Stimulated activated CD8-positive, alpha-beta memory T cell treated with anti-CD3 and anti-CD28 coated beads, Interleukin-15, amount 100 ng/mL, for 1 hour (primary cell): ENCODE results near the gene CCDC71.

Source experiments
- DNase-seq: peaks from one replicate; pipeline ENCODE4 v3.0.0-alpha.2; 2020; ENCODE audit warnings: low read depth

CCDC71 gene

DNA sequence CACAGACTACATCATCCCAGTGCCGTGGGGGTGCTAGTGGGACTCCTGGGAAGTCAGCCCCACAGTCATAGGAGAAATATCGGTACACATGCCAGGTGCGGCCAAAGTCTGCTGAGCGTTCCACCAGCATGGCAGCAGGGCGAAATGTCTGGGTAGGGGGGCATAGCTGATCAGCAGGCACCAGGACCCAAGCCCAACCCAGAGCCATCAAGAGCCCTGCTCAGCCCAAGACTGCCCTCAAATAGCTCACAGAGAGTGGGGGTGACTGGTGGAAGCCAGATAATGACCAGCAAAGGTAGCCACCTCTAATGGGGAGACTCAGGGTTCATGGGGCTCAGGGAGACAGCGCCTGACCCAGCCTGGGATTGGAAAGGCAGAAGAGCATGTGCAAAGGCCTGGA, 34.6 kb downstream of the CCDC71 start:
- no peak for DNase-seq

DNA sequence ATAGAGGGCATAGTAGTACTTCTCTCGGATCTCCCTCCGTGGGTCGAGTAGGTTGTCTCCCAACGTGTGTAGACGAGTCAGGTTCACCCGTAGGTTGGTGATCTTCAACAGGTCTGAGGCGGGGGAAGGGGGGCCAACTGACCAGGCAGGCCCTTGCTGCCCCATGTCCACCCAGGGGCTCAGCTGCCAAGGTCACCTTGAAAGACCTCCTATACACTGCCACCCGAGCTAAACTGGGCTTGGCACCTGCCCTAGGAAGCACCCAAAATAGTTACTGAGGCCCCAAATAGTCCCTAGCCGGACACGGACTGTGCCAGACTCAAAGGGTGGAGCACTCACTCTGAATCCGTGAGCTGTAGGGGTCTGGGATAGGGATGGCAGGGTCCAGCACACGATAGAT, 35.1 kb downstream of the CCDC71 start:
- no peak for DNase-seq

DNA sequence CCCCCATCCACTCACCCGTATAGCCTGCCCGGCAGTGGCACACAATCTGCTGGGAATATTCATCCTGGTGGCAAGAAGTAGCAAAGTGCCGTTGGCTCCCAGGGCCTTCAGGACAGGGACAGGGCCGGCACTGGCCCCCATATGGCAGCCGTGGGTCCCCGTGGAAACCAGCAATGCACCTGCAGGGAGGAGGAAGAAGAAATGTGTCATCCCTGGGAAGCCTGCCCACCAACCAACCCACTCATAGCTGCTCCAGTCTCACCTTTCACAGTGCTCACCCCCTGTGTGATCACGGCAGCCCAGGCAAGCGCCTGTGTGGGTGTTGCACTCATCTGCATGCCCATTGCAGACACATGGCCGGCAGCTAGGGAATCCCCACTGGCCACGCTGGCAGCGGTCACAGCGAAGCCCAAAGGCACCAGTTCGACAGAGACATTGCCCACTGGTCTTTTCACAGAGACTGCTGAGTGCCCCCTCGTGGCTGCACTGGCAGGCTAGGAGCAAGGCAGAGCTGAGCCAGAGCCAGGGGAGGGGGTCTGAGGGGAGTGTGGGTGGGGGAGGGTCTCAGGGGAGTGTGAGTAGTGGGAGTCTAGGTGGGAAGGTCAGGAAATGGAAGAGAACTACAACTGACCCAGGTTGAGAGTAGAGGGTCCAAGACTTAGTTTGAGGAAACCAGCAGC, 41.0 kb downstream of the CCDC71 start:
- DNase-seq, result no peak

DNA sequence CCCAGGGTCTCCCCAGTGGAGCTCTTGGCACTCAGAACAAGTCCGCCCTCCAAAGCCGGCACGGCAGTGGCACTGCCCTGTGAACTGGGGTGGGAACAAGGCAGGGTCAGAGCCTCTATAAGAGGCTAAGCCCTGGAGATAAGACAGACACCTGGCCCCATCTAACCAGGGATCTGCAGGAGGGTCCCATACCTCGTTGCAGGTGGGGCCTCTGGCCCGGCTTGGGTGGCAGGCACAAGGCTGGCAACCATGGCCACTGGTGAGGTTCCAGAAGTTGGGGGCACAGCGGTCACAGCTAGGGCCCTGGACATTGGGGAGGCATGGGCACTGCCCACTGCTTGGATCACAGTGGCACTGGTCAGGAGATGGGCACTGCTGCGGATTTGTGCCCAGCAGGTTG, 41.9 kb downstream of the CCDC71 start:
- DNase-seq, result no peak

DNA sequence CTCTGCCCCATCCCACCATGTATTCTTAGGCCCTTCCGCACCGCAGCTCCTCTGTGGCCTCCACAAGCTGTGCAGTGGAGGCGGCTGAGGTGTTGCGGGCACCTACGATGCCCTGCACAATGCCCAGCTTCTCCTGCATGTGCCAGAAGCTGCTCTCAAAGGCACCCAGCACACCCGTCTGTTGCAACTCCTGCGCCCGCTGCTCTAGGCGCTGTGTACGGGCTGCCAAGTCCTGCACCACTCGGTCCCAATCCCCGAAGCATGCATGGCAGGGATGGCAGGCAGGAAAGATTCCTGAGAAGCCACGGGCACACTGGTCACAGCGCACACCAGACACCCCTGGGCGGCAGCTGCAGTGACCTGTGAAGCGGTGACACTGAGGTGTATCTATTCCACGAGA, 42.4 kb downstream of the CCDC71 start:
- no peak for DNase-seq

DNA sequence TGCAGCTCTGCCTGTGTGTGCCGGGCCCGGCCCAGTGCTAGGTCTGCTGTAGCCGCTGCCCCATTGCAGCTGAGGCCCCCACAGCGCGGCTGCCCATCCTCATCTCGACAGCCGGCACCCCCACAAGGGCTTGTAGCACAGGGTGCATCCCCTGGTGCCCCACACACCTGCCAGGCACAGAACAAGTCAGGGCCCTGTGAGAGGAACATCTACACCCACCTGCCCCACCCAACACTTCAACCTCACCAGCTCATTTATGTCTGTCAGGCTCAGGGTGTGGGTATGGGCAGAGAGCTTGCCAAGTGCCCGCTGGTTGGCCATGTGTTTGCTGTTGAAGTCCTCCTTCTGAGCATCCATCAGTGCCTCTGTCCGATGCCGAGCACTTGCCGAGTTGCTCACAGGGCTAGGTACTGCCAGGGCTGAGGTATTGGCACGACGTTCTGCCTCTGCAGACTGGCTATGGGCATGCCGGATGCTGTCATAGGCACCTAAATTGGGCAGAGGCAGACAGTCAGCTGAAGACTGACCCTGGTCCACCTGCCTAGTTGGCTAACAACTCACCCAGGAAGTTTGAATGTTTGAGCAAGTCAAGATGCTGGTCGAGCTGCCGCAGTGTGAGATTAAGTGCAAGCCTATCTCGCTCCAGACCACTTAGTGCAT, 43.1 kb downstream of the CCDC71 start:
- DNase-seq, result no peak

DNA sequence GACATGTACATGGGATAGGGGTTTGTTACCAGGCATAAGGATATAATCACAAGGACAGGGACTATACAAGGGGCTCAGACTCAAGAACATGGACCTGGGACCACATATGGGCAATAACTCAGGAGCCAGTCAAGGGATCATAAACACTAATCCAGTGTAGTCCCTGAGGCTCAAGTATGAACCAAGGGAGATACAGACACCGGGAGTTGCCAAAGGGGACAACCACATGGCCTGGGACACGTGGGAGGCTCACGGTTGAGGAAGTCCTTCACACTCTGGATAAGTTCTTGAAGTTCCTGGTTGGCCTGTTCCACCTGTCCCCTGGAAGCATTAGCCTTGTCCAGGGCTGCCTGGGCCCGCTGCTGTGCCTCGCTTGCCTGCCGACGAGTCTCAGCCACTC, 43.7 kb downstream of the CCDC71 start:
- no peak for DNase-seq

DNA sequence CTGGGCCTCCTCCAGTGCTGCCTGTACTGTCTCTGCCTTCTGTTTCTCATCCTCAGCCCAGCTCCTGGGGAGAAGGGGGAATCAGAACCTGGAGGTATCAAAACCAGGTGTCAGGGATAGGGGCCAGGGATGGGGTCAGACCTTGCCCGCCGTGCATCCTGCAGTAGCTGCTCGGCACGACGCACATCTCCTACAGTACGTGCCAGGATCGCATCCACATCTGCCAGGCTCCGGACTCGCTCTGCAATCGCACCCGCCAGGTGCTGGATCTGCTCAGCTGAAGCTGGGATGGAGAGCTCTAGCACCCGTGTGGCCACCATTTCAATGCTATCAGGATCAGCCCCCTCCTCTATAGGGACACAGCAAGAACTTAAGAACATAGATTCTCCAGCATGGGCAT, 44.1 kb downstream of the CCDC71 start:
- no peak for DNase-seq

DNA sequence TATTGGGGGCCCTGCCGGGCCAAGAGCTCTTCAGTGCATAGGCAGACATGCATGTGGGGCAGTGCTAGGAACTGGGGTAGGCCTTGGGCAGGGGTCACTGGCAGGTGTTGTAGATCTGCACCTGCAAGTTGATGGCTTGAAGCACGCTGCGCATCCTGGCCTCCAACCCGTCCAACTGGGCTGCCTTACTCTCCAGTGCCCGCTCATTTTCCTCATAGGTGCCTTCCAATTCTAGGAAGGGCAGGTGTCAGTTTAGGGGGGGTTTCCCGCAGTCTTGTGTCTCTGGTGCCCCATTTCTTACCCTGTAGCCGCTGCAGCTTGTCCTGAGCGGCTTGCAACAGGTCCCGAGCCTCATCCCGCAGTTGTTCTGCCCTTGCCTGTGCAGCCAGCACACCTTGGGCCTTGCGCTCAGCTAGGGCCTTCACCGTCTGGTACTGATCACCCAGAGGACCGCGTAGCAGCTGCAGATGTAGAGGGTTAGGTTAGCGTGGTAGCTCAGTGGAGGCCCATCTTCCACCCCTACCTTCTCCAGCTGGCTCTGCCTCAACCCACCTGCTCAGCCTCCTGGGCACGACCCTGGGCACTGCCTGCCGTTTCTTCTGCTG, 44.9 kb downstream of the CCDC71 start:
- DNase-seq, result no peak

DNA sequence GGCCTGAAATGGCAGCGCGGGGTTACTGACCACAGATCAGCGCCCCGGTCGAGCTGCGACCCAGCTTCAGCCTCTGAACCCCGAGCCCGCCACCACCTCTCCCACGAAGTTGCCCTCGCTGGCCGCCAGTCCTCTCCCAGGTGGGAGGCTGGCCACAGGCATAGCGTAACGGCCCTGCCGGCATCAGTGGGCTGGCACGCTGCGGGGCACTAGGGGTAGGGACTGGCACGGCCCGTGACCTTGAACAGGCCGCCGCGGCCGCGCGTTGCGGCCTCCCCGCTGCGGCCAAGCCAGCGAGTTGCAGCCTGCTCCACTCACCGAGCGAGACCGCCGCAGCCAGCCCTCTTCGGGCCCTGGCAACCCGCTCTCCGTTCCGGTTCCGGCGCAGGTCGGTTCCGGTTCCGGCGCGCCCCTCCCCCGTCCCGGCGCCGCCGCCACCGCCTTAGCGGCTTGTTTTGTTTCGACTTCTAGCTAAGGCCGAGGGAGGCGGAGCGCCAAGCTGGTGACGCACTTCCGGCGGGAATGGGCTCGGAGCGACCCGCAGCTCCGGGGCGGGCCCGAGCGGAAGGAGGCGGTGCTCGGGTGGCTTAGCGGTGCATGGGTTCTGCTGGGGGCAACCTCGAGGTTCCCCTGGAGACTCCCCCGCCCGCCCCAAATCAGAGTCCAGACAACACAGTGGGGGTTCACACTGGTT, 45.5 kb downstream of the CCDC71 start, which contains the start of gene USP19:
Gene USP19, minus strand, starts transcription at position 386 of the 694 bp plus-strand sequence. CDS start 1,678 bp downstream, outside the sequence.
- DNase-seq, result peak; percentile 80

DNA sequence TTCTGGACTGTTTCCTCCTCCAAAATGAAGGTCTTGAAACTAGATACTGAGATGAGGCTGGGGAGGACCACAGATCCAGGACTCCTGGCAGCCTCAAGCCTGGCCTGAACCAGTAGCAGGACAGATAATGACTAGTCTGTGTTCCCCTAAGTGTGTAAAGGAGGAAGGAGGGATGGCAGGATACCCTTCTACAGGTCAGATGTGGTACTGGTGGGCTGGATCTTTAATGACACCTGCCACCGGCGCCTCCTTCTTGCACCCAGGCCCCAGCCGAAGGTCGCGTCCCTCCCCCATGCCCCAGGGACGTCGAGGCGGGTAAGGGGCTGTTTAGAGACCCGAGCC, 46.1 kb downstream of the CCDC71 start:
- no peak for DNase-seq

DNA sequence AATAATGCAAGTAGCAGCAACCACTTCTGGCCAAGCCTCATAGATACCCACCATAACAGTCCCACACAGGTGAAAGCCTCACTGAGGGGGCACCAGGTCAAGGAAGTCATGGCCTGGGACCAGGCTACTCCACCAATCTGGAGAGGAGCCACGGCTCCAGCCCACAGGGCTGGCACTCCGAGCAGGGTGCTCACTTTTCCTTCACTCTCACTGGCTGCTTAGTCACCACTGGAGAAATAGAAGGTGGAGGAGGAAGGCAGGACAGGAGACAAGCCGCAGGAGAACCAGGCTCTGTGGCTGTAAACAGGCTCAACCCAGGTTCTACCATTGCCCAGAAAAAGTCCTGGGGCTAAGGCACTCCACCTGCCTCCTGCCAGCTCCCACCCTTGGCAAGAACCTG, 46.7 kb downstream of the CCDC71 start:
- DNase-seq, result no peak

DNA sequence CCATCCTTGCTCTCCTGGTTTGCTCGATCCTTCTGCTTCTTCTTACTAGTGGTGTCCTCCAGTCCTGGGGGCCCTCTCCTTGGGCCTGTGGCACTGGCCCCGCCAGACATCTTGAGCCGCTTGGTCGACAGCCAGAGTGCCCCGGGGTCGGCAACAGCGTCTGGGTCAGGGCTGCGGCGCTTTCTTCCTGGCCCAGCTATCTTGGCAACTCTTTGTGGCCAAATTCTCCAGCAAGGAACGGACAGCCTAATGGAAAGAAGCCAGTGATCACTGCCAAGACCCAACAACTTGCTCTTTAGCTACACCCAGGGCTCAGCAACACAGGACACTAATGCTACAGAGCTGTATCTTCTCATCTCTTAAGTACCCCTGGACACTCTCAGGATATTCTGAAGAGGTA, 47.1 kb downstream of the CCDC71 start:
- no peak for DNase-seq
